ENCODE results near the gene ADAMTS15. TPM values are rescaled to one million over a fixed set of nuclear protein-coding genes. Genes with fewer than 3 reads are reported as not detected.

Gene ADAMTS15
- total RNA-seq, 1 donor from 2014 or later: 2.0 TPM

GRCh38 chr11:130418210-130418609, 30.2 kb upstream of the ADAMTS15 start:
- ATAC-seq: no peak

GRCh38 chr11:130418756-130419155, 29.7 kb upstream of the ADAMTS15 start:
- no peak for ATAC-seq

GRCh38 chr11:130420478-130421198, 27.8 kb upstream of the ADAMTS15 start:
- ATAC-seq: no peak

- no peak for ATAC-seq
Measured at GRCh38 chr11:130421199-130421585, 27.3 kb upstream of the ADAMTS15 start.

GRCh38 chr11:130421697-130422096, 26.7 kb upstream of the ADAMTS15 start:
- ATAC-seq: no peak

GRCh38 chr11:130422251-130422995, 26.0 kb upstream of the ADAMTS15 start:
- no peak for ATAC-seq

- no peak for ATAC-seq
Measured at GRCh38 chr11:130423541-130424142, 24.8 kb upstream of the ADAMTS15 start.

- ATAC-seq: no peak
Measured at GRCh38 chr11:130424613-130425140, 23.8 kb upstream of the ADAMTS15 start.

GRCh38 chr11:130425156-130425555, 23.3 kb upstream of the ADAMTS15 start:
- no peak for ATAC-seq

GRCh38 chr11:130426223-130426836, 22.1 kb upstream of the ADAMTS15 start:
- no peak for ATAC-seq

- ATAC-seq: no peak
Measured at GRCh38 chr11:130426837-130427341, 21.6 kb upstream of the ADAMTS15 start.

GRCh38 chr11:130427581-130428315, 20.7 kb upstream of the ADAMTS15 start:
- no peak for ATAC-seq

GRCh38 chr11:130428316-130429119, 19.9 kb upstream of the ADAMTS15 start, which contains the start of gene ADAMTS8:
Gene ADAMTS8, minus strand, starts transcription at chr11:130428609. Its CDS starts 323 bp downstream, at chr11:130428286.
- ATAC-seq: no peak

GRCh38 chr11:130429120-130429681, 19.2 kb upstream of the ADAMTS15 start:
- no peak for ATAC-seq

GRCh38 chr11:130429983-130430382, 18.5 kb upstream of the ADAMTS15 start:
- ATAC-seq: no peak

- ATAC-seq: peak; percentile 65
Measured at GRCh38 chr11:130431331-130431773, 17.1 kb upstream of the ADAMTS15 start.

- no peak for ATAC-seq
Measured at GRCh38 chr11:130431801-130432200, 16.6 kb upstream of the ADAMTS15 start.

GRCh38 chr11:130433357-130433756, 15.1 kb upstream of the ADAMTS15 start:
- ATAC-seq: no peak

GRCh38 chr11:130434521-130435223, 13.8 kb upstream of the ADAMTS15 start:
- peak; percentile 82 for ATAC-seq

- ATAC-seq: no peak
Measured at GRCh38 chr11:130435671-130436070, 12.8 kb upstream of the ADAMTS15 start.

Measured in esophagus mucosa (tissue), 1 donor.